ENCODE measurements around the gene RGL3.
"Not testable (repeated sequence)": the region's sequence is repeated elsewhere in the genome, so short reads cannot be mapped to it uniquely, and the experiment has no call there.

RGL3 gene

DNA sequence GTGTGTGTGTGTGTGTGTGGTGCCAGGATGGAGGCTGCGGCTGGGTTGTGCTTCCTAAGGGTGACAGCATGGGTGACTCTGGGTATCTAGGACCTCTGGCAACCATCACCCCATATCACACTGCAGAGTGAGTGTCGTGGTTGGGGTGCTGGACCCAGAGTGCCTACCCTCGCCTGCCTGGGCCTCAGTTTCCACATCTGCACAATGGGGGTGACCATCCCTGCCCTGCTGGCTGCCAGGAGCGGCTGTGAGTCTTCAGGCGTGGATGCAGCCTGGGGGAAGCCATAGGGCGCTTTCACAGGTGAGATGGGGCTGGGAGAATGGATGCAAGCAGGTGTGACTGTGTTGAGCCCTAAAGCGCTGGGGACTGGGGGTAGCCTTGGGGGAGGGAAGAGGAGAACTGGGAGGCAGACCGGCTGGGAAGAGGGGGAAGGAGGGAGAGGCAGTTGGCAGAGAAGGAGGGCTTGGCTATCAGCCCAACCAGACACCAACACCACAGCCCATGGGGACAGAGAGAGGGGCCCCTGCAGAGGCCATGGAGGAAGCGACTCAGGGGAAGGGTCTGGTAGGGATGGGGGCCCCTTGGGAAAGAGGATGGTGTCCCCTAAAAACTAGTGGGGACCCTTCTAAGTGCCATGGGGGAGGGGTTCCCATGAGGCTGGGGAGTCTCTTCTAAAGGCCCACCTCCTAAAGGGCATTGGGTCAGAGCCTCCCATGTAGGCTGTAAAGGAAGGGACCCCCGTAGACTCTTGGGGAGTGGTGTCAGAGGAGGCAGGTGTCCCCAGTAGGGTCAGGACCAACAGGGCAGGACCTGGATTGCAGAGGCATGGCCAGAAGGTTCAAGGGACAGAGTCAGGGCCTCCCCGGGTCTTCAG lies 62.2 kb downstream of the RGL3 start:
- no peak for DNase-seq

DNA sequence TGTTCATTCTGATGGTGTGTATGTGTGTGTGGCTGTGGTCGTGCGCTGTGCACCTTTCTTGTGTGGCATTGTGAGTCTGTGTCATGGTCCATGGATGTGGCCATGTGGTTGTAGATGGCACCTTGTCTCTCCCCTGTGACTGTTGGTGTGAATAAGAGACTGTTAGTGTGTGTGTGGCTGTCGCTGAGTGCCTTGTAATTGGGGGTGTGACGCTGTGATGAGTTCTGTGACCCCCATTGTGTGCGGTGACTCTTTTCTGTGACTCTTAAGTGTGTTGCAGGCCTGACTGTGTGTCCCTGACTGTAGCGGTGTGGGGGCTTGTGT lies 63.1 kb downstream of the RGL3 start:
- no peak for DNase-seq

DNA sequence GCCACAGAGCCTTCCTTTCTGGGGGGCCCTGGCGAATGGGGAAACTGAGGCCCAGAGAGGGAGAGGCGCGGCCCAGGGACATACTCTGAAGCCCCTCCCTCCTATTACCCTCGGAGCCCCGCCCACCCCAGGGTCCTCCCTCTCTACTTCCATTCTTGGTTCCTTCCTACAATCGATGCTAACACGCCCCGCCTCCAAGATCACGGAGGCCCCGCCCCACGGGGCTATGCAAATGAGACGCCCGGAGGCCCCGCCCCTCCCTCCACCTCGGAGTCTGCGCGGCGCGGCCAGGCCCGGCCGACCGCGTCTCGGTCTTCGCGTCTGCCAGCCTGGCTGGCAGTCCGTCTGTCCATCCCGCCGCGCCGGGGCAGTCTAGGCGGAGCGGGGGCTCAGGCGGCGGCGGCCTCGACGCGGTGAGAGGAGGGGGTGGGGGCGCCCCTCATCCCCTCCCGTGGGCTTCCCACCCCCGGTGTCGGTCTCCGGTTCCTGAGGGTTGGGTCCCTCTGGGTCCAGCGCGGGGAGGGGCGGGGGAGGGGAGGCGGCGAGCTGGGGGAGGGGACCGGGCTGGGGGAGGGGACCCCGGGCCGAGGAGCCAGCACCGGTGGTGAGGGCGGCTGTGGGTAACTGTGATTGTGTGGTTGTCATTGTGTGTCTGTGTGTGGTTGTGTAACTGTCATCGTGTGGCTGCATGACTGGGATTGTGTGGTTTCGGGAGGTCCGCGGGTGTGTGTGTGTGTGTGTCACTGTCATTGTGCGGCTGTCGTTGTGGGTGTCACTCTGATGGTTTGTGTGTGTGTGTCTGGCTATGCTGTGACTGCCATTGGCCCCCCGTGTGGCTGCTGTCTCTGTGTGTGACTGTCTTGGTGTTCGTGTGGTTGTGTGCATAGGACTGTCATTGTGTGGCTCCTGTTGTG lies 63.7 kb downstream of the RGL3 start, which contains the start of gene PLPPR2:
TSS of gene PLPPR2 (plus strand) at position 273 of the 914 bp plus-strand sequence. CDS start 2,242 bp downstream, outside the sequence.
- peak; percentile 91 for DNase-seq

DNA sequence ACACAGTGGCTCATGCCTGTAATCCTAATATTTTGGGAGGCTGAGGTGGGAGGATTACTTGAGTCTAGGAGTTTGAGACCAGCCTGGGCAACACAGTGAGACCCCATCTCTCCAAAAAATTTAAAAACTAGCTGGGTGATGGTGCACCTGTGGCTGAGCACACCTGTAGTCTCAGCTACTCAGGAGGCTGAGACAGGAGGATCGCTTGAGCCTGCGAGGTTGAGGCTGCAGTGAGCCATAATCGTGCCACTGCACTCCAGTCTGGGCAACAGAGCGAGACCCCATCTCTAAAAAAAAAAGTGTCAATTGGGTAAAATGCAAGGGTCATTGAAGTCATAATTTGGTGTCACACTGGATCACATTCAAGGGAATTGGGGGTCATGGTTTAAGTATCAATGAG lies 65.0 kb downstream of the RGL3 start:
- not testable (repeated sequence) for DNase-seq

DNA sequence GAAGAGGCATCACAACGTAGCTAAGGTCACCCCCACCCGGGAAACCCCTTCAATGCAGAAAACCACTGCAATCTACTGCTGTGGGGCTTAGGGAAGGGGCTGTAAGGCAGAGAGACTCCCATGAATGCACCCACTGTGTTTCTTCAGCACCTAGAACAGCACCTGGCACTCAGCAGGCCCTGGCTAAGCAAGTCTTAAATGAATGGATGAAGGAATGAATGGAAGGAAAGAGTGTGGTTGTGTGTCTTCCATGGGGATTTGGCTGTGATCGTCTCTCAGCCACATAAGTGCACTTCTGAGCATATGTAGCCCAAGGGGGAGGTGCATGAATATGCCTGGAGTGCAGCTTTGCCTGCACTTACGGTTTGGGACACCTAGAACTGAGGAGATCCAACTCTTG lies 69.9 kb downstream of the RGL3 start:
- DNase-seq: no peak

DNA sequence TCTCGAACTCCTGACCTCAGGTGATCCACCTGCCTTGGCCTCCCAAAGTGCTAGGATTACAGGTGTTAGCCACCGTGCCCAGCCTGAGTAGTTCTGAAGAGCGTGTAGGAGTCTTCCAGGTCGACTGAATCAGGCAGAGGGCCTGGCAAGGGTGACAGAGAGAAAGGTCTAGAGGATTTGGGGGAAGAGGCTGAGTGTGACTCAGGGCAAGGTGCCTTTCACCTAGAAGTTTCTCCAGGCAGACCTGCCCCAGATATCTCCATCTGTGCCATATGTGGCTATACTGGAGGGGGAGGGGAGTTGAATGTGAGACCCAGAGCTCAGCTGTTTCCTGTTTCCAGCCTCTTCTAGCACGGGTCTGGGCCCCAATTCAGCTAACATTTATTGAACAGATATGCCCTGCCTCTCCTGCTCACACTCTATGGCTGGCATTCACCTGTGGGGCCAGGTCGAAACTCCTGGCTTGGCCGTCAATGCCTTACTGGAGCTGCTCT lies 71.5 kb downstream of the RGL3 start:
- no peak for DNase-seq

DNA sequence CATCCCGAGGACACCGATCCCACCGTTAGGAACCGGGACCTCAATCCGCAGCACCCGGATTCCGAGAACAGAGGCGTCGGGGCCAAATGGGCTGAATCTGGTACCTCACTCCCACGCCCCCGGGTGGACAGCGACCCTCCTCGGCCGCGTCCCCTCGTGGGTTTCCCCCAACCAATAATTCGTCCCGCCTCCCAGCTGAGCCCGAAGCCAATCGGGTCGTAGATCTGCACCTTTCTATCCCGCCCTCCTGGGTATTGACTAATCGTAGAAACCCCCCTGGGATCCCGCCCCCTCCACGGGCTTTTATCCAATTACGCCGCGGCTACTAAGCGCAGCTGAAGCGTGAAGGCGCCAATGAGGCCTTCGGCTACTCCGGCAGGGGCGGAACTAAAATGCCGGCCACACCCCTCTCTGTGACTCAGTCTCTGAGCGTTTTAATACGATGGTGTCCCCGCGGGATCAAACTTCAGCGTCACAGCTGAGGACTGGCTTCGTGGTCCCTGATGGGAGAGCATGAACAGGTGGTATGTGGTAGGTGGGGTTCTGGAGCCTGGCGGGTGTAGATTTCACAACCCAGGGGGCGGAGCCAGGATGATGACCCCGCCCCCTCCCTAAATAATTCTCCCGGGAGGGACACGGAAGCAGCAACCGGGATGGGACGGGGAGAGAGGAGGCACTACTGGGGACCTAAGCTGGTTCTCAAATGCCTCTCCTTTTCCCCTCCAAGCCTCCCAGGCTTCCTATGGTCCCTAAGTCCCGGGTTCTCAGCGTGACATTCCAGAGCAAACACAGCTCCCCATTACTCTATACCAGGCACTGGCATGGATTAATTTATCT lies 72.8 kb downstream of the RGL3 start, which contains the start of the genes CCDC159 and TMEM205:
TSS of gene CCDC159 (plus strand) at position 416 of the 837 bp plus-strand sequence. CDS start at position 504, 88 bp downstream.
TSS of gene TMEM205 (minus strand) at position 165 of the 837 bp plus-strand sequence. CDS start 649 bp downstream, outside the sequence.
- peak; percentile 96 for DNase-seq

DNA sequence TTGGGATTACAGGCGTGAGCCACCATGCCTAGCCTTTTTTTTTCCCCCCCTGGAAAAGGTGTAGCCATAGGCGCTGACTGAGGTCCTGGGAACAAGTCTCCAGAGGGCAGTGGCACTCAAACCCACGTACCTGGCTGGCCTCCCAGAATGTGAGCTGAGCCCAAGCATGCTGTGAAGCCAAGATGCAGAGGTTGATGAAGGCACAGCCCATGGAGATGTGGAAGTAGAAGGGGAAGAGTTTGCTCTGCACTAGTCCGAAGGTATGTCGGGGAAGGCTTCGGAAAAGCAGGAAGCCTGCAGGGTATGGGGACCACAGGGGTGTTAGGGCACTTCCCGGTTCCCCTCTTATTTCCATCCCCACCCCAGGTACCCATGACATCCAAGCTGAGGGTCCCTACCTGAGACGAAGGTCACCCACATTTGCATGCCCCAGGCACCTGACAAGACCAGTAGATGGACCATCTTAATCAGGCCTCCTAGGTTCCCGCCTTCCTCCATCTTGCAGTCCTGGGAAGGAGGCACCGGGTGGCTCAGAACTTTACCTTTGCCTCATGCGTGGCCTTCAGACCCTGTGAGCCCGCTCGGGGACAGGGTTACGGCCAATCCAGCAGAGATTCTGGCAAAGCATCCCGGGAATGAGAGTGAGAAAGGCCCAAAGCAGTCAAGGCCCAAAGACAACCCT lies 73.9 kb downstream of the RGL3 start:
- DNase-seq: no peak
